K562 (cell line): ENCODE data around the gene PYGM. TPM values are rescaled to one million over a fixed set of nuclear protein-coding genes. Genes with fewer than 3 reads are reported as not detected.
A peak's percentile ranks its signal among the peaks of the same experiment; 100 is the strongest.

ENCODE experiments used
- ATAC-seq: fragments of 200-7000 bp; cut with Tn5 transposase; 3 replicates; pipeline ENCODE4 v1.9.1; 2020; ENCODE audit warnings: moderate library complexity
- BruUV-seq: library from RNA; stranded (reverse); fragments of 400-500 nt; replicated peaks from 2 replicates; lab custom pipeline; 2021; lab: Mats Ljungman, UMichigan
- CTCF ChIA-PET: fragments of 300-600 bp; formaldehyde crosslinking; extraction: SDS; loops from one replicate; lab custom pipeline; 2021; ENCODE audit warnings: low intra/inter-chr PET ratio; lab: Yijun Ruan, JAX
- POLR2A ChIA-PET: fragments of 300-600, 350-650 bp; sonication (Branson Sonifier 250); formaldehyde crosslinking; extraction: SDS; loops from one replicate; lab custom pipeline; 2021; ENCODE audit warnings: antibody characterized with exemption, inconsistent platforms; lab: Yijun Ruan, JAX
- DNase-seq, 4 experiments: peaks; one replicate each; pipeline versions ENCODE4 v3.0.0 to v3.0.0-alpha.2; 2011 to 2018; ENCODE audit warnings: low spot score in 3 of 4, mixed read lengths in 3 of 4; ENCODE audit errors: extremely low read depth in 1 of 4
- FAIRE-seq: peaks from 2 replicates; lab custom pipeline; 2011; peaks lifted over from hg19 to GRCh38; lab: Jason Lieb, UNC
- H2AFZ ChIP-seq: 2 replicates; pipeline ENCODE4 v1.6.0; 2011; ENCODE audit warnings: low read depth, low read length, control low read depth, inconsistent platforms
- H3K27ac ChIP-seq: fragments of 200-600 bp; 3 replicates; pipeline ENCODE4 v1.8.0; 2011; ENCODE audit warnings: low read depth, mild to moderate bottlenecking, control low read depth, inconsistent platforms, low read length, moderate library complexity, mixed read lengths; ENCODE audit errors: extremely low read depth
- H3K27me3 ChIP-seq, 2 experiments: fragments of 300-600 bp in 1 of 2; 2 replicates in 1 of 2; 3 replicates in 1 of 2; pipeline versions ENCODE4 v1.6.0 to v1.8.0; 2011; ENCODE audit warnings: inconsistent platforms in 2 of 2, low read length in 2 of 2, mild to moderate bottlenecking in 1 of 2, mixed read lengths in 1 of 2, moderate library complexity in 1 of 2; ENCODE audit not compliant: control insufficient read depth in 2 of 2, insufficient read depth in 2 of 2
- H3K36me3 ChIP-seq: fragments of 300-600 bp; 3 replicates; pipeline ENCODE4 v1.8.0; 2011; ENCODE audit warnings: mild to moderate bottlenecking, low read length, inconsistent platforms; ENCODE audit not compliant: control insufficient read depth, insufficient read depth
- H3K4me1 ChIP-seq, 2 experiments: fragments of 200-600 bp in 1 of 2; replicated peaks in 1 of 2; 2 replicates in 1 of 2; 3 replicates in 1 of 2; pipeline versions ENCODE4 v1.5.1 to v1.8.0; 2011; ENCODE audit warnings: inconsistent platforms in 2 of 2, low read length in 2 of 2, mild to moderate bottlenecking in 1 of 2, mixed read lengths in 1 of 2, moderate library complexity in 1 of 2; ENCODE audit not compliant: control insufficient read depth in 2 of 2, insufficient read depth in 2 of 2
- H3K4me2 ChIP-seq: 2 replicates; pipeline ENCODE4 v1.6.1; 2011; ENCODE audit warnings: low read length, control low read depth, inconsistent platforms, mixed read lengths; ENCODE audit not compliant: insufficient read depth
- H3K4me3 ChIP-seq: fragments of 200-600 bp; sonication (generic), shearing (Covaris generic); 2 replicates; pipeline ENCODE4 v1.5.1; 2016; ENCODE audit warnings: control low read depth, inconsistent platforms
- H3K79me2 ChIP-seq: fragments of 200-600 bp; 3 replicates; pipeline ENCODE4 v1.8.0; 2011; ENCODE audit warnings: low read length, inconsistent platforms; ENCODE audit not compliant: control insufficient read depth, insufficient read depth
- H3K9ac ChIP-seq, 2 experiments: 2 replicates each; pipeline versions ENCODE4 v1.6.0 to v1.6.1; 2011; ENCODE audit warnings: low read depth in 2 of 2, low read length in 2 of 2, control low read depth in 1 of 2, inconsistent platforms in 1 of 2, mild to moderate bottlenecking in 1 of 2, mixed read lengths in 1 of 2; ENCODE audit not compliant: insufficient read depth in 1 of 2
- H3K9me1 ChIP-seq: one replicate; pipeline ENCODE4 v1.6.0; 2011; ENCODE audit warnings: inconsistent platforms, mild to moderate bottlenecking, low read length, moderate library complexity; ENCODE audit not compliant: control insufficient read depth, insufficient read depth
- H3K9me3 ChIP-seq: replicated peaks from 2 replicates; pipeline ENCODE4 v1.5.1; 2011; ENCODE audit warnings: low read depth, low read length, inconsistent platforms; ENCODE audit not compliant: control insufficient read depth, insufficient read depth
- H4K20me1 ChIP-seq: replicated peaks from 2 replicates; pipeline ENCODE4 v1.6.1; 2011; ENCODE audit warnings: low read length, inconsistent platforms, mixed read lengths; ENCODE audit not compliant: control insufficient read depth, insufficient read depth
- CBX5 ChIP-seq: IDR thresholded peaks from 2 replicates; pipeline ENCODE4 v1.6.1; 2014; ENCODE audit warnings: low read depth, borderline replicate concordance
- FOXJ2 ChIP-seq: fragments of 200-800 bp; sonication (Bioruptor generic); IDR thresholded peaks from 2 replicates; pipeline ENCODE4 v1.6.1; 2016; ENCODE audit warnings: missing genetic modification characterization, missing compliant biosample characterization
- HDAC1 ChIP-seq, 2 experiments: fragments of 450-650 bp; IDR thresholded peaks; 2 replicates each; pipeline ENCODE4 v1.6.1; 2016 to 2017; ENCODE audit warnings: inconsistent platforms in 1 of 2, mild to moderate bottlenecking in 1 of 2, moderate library complexity in 1 of 2
- IFI16 ChIP-seq: fragments of 250-450 bp; sonication (Bioruptor Pico); IDR thresholded peaks from 2 replicates; pipeline ENCODE4 v2.1.2; 2022; ENCODE audit warnings: mild to moderate bottlenecking, inconsistent platforms
- MTA2 ChIP-seq: fragments of 450-650 bp; IDR thresholded peaks from 2 replicates; pipeline ENCODE4 v1.6.1; 2016; ENCODE audit warnings: low read depth
- NR1H2 ChIP-seq: sonication (generic); formaldehyde crosslinking; IDR thresholded peaks from 2 replicates; pipeline ENCODE4 v1.4.0; 2020; ENCODE audit warnings: mild to moderate bottlenecking, missing genetic modification reagents
- OTX1 ChIP-seq: fragments of 450-650 bp; formaldehyde crosslinking; IDR thresholded peaks from 2 replicates; pipeline ENCODE4 v1.4.0; 2022; ENCODE audit warnings: mild to moderate bottlenecking
- PHF8 ChIP-seq: fragments of 200-600 bp; sonication (generic); IDR thresholded peaks from 2 replicates; pipeline ENCODE4 v1.6.1; 2012; ENCODE audit warnings: mixed run types, mild to moderate bottlenecking, inconsistent platforms, low read length, moderate library complexity, borderline replicate concordance
- RCOR1 ChIP-seq, 2 experiments: IDR thresholded peaks; 2 replicates each; pipeline ENCODE4 v1.6.1; 2012; ENCODE audit warnings: low read depth in 2 of 2, low read length in 2 of 2, borderline replicate concordance in 1 of 2, improper control_type of control experiment in 1 of 2
- SLC30A9 ChIP-seq: fragments of 250-450 bp; sonication (Bioruptor Pico); IDR thresholded peaks from 2 replicates; pipeline ENCODE4 v1.8.0; 2022; ENCODE audit warnings: mild to moderate bottlenecking, moderate library complexity
- SNRNP70 ChIP-seq: fragments of 200-400 bp; formaldehyde crosslinking; optimal IDR thresholded peaks from 2 replicates; pipeline ENCODE3; 2017; ENCODE audit warnings: low read depth, low read length
- ZFX ChIP-seq: sonication (generic); formaldehyde crosslinking; IDR thresholded peaks from 2 replicates; pipeline ENCODE4 v1.8.0; 2022; ENCODE audit warnings: mild to moderate bottlenecking, missing genetic modification reagents, moderate library complexity
- ZNF507 ChIP-seq: conservative IDR thresholded peaks from 2 replicates; pipeline ENCODE4 v1.6.1; 2017; ENCODE audit warnings: missing genetic modification characterization, missing compliant biosample characterization
- ZNF592 ChIP-seq: fragments of 450-650 bp; IDR thresholded peaks from 2 replicates; pipeline ENCODE4 v1.6.1; 2017; ENCODE audit warnings: antibody characterized with exemption, mild to moderate bottlenecking
- WGBS: fragments of 100-300 bp; shearing (Covaris generic); methylation state at CpG from one replicate; pipeline ENCODE4 v1.1.6; 2016; ENCODE audit warnings: low coverage, mixed read lengths; ENCODE audit not compliant: insufficient coverage; ENCODE audit errors: missing lambda C conversion rate; 5-methylcytosine and 5-hydroxymethylcytosine counted together
- in situ Hi-C: fragments of 300-500 bp; cut with MboI; formaldehyde crosslinking; loops from 4 replicates; pipeline ENCODE4 v1.15.0; 2018; ENCODE audit warnings: inconsistent platforms, mixed read lengths
- intact Hi-C: fragments of 100-400 bp; cut with micrococcal nuclease; formaldehyde crosslinking; loops from 2 replicates; pipeline ENCODE4 v1.14.2; 2022
- polyA plus RNA-seq, 8 experiments: library from polyadenylated mRNA; depleted of rRNA in 4 of 8; stranded (reverse) in 5 of 8; unstranded in 3 of 8; fragments of >200 nt; fragmentation: Nextera tagmentation in 2 of 8; fragmentation: Illumina TruSeq in 1 of 8; extraction: Ambion mirVana in 2 of 8; extraction: Trizol in 1 of 8; gene quantifications; 2 replicates each; pipeline versions ENCODE4 v1.2.1 to v1.2.3, GENCODE V29; 2011 to 2014; ENCODE audit warnings: inconsistent platforms in 1 of 8, missing spikeins in 1 of 8
- total RNA-seq, 7 experiments: library from RNA; depleted of rRNA in 6 of 7; stranded (reverse); fragments of >200 nt in 6 of 7; fragmentation: Illumina TruSeq in 2 of 7; extraction: Trizol in 2 of 7; gene quantifications; 2 replicates each; pipeline versions ENCODE4 v1.2.1 to v1.2.3, GENCODE V29; 2011 to 2021; ENCODE audit warnings: low replicate concordance in 1 of 7
- TF ChIP-seq, protein P1 (sequence below): fragments of 250-450 bp; sonication (Bioruptor Pico); IDR thresholded peaks from 2 replicates; pipeline ENCODE4 v1.8.0; 2021; ENCODE audit warnings: moderate library complexity, mild to moderate bottlenecking, inconsistent platforms

Gene PYGM
- total and polyA plus RNA-seq, 9 of the 15 experiments (the other 6 are each of a cell fraction or from before 2014, with no cell fraction given) = 0.07 to 1.5 (median 0.68) TPM

GRCh38 chr11:64745521-64746328 lies 14.0 kb downstream of the PYGM start (continued):
- TF ChIP-seq NR1H2 (CRISPR knock-in tag) = no peak

DNA sequence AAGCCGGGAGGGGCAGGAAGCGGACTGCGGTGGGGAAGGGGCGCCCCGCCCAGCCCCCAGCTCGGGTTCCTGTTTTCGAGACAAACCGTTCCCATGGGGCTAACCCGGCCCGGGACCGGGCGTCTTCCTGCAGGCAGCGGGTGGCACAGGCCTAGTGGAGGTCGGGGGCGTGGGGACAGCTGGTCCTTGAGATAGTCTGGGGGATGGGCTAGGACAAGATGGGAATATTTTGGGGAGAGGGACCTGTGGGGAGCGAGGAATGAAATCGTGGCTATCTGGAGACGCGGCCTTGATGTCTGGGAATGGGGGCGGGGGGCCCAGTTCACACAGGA lies 14.6 kb downstream of the PYGM start:
- BruUV-seq = no TSS peak
- H3K4me2 ChIP-seq = peak overlapping the region; percentile 77
- intact Hi-C loops = no loop called here
- TF ChIP-seq ZNF507 = no peak
- TF ChIP-seq HDAC1 (IDR thresholded peaks at IDR 0.05) = peak in 1 of 2 experiments; percentile 21; a peak in 1 of 4 replicates
- peak; percentile 82 for TF ChIP-seq ZFX (CRISPR knock-in tag)
- no peak for TF ChIP-seq MTA2
- no peak for TF ChIP-seq CBX5
- no peak for TF ChIP-seq IFI16 (CRISPR knock-in tag)
- TF ChIP-seq FOXJ2 = no peak
- no peak for TF ChIP-seq OTX1
- TF ChIP-seq, protein P1, sequence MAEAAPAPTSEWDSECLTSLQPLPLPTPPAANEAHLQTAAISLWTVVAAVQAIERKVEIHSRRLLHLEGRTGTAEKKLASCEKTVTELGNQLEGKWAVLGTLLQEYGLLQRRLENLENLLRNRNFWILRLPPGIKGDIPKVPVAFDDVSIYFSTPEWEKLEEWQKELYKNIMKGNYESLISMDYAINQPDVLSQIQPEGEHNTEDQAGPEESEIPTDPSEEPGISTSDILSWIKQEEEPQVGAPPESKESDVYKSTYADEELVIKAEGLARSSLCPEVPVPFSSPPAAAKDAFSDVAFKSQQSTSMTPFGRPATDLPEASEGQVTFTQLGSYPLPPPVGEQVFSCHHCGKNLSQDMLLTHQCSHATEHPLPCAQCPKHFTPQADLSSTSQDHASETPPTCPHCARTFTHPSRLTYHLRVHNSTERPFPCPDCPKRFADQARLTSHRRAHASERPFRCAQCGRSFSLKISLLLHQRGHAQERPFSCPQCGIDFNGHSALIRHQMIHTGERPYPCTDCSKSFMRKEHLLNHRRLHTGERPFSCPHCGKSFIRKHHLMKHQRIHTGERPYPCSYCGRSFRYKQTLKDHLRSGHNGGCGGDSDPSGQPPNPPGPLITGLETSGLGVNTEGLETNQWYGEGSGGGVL (CRISPR knock-in tag) = no peak
- TF ChIP-seq RCOR1 (IDR thresholded peaks at IDR 0.05; ENCODE audit: borderline replicate concordance in 1 of 2, low read depth in 2 of 2, low read length in 2 of 2) = 0 out of 4 replicates have a peak, but pooled peaks of 1 of the 2 experiments have one; percentile 8
- no peak for TF ChIP-seq ZNF592
- no peak for TF ChIP-seq SNRNP70
- TF ChIP-seq PHF8 = no peak
- no peak for TF ChIP-seq SLC30A9 (CRISPR knock-in tag)

More for the DNA sequence above, 14.6 kb downstream of the PYGM start:
- CTCF ChIA-PET = no interaction called here
- DNase-seq = peak in 1 of 4 experiments; percentile 58
- Histone ChIP-seq H3K9ac (peak overlapping the region; percentile 61 to 89), H3K36me3 (no peaks in the 10 kb centered on the region), H3K9me3 (no peaks in the 10 kb centered on the region), H2AFZ (peak overlapping the region; percentile 85), H3K4me3 (peak overlapping the region; percentile 47), H3K27me3 (no peaks in the 10 kb centered on the region; a peak in 1 of 5 replicates), H3K79me2 (no peaks in the 10 kb centered on the region), H3K9me1 (no peaks in the 10 kb centered on the region), H4K20me1 (no peaks in the 10 kb centered on the region; the same call in 1 of the 2 replicates), H3K4me1 (peaks cover 12 to 61% of the 10 kb centered on the region in 2 experiments; a peak in 3 of 5 replicates), H3K27ac (peak overlapping the region; percentile 73)
- WGBS = 2% methylated on average over 20 of the region's 20 CpGs
- in situ Hi-C loops = no loop called here
- POLR2A ChIA-PET = interaction anchor here (0.5 to 1.3 kb wide), 3 partner anchors 14 to 1717 kb away, joined by 3 to 5 read pairs (median 3); partner anchors contain the start of genes EHD1 and PYGM
- FAIRE-seq = no peak
- ATAC-seq = no peak
